Measurements from ENCODE around the gene ALKBH7.

DNA sequence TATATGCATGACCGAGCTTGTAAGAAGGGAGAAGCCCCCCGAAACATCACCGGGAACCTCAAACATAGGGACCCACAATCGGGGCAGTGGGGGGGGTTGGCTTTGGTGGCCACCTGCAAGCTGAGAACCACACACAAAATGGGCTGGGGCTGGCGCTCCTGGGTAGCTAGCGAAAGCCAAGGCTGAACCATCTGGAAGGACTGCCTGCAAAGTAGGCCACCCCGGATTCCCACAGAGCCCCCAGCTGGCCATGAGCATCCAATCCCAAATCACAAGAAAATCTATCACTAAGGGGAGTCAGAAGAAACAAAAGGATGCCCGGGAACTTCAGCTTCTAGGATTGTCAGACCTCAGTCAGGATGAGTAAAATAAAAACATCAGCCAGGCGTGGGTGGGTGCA lies 5.9 kb downstream of the ALKBH7 start:
- TF ChIP-seq PATZ1 (CRISPR knock-in tag; IDR thresholded peaks at IDR 0.05; ENCODE audit: borderline replicate concordance) (no peak), ISL1 (CRISPR knock-in tag; IDR thresholded peaks at IDR 0.05) (no peak), ZNF8 (CRISPR knock-in tag; IDR thresholded peaks at IDR 0.05) (no peak), ARNTL (CRISPR knock-in tag; IDR thresholded peaks at IDR 0.05; ENCODE audit: borderline replicate concordance, low read depth) (no peak), TOX (CRISPR knock-in tag; IDR thresholded peaks at IDR 0.05; ENCODE audit: borderline replicate concordance) (no peak), TSHZ2 (CRISPR knock-in tag; IDR thresholded peaks at IDR 0.05) (no peak), ZC3H10 (CRISPR knock-in tag; IDR thresholded peaks at IDR 0.05) (no peak), POU6F1 (CRISPR knock-in tag; IDR thresholded peaks at IDR 0.05; ENCODE audit: borderline replicate concordance, low read depth) (no peak), PPARA (CRISPR knock-in tag; IDR thresholded peaks at IDR 0.05; ENCODE audit: borderline replicate concordance) (no peak), CREB5 (CRISPR knock-in tag; IDR thresholded peaks at IDR 0.05; ENCODE audit: low read depth) (no peak)

Data from SK-N-SH treated with all-trans-retinoic acid at 6 μM for 48 hours (cell line).